ENCODE measurements around the gene PLEKHA5. TPM values are rescaled to one million over a fixed set of nuclear protein-coding genes. Genes with fewer than 3 reads are reported as not detected.

Gene PLEKHA5
- total and polyA plus RNA-seq, 2 of the 4 experiments (the other 2 are of a cell fraction) = 5.3 to 12.2 TPM

- Histone ChIP-seq H3K27ac (ENCODE audit: insufficient read depth, low read length) (no peak overlapping the region), H3K36me3 (ENCODE audit: control insufficient read depth, insufficient read depth, low read length) (no peaks in the 10 kb centered on the region), H2BK15ac (ENCODE audit: low read depth, low read length) (no peak overlapping the region), H3K79me1 (ENCODE audit: low read depth in 1 of 2, low read length in 2 of 2) (peaks cover 23 to 38% of the 10 kb centered on the region in 2 experiments), H3K18ac (ENCODE audit: low read depth, low read length) (no peak overlapping the region), H3K23ac (ENCODE audit: low read depth, low read length) (no peak overlapping the region), H3K56ac (ENCODE audit: extremely low read depth, insufficient read depth, low read length) (no peak overlapping the region), H4K5ac (ENCODE audit: low read depth, low read length) (no peak overlapping the region), H2BK120ac (ENCODE audit: low read depth, low read length) (no peak overlapping the region), H2AK5ac (ENCODE audit: low read depth, low read length) (no peak overlapping the region), H3K4ac (ENCODE audit: low read depth, low read length) (no peak overlapping the region), H3K4me2 (ENCODE audit: low read depth, low read length) (no peak overlapping the region), H2BK20ac (ENCODE audit: low read depth, low read length) (no peak overlapping the region), H4K20me1 (ENCODE audit: insufficient read depth, low read length) (peaks cover 7% of the 10 kb centered on the region; the same call in 1 of the 2 replicates), H4K91ac (ENCODE audit: insufficient read depth, low read depth, low read length) (no peak overlapping the region), H2AFZ (replicated peaks; ENCODE audit: low read length, poor library complexity) (no peak overlapping the region), H3K9me1 (ENCODE audit: insufficient read depth, low read length) (peaks cover 2% of the 10 kb centered on the region; the same call in 1 of the 2 replicates), H3K9me3 (ENCODE audit: control insufficient read depth, insufficient read depth, low read length) (no peaks in the 10 kb centered on the region), H4K8ac (ENCODE audit: low read depth in 2 of 2, low read length in 2 of 2) (no peak overlapping the region), H3K4me1 (ENCODE audit: control insufficient read depth, insufficient read depth, low read length) (peaks cover 5% of the 10 kb centered on the region), H3K9ac (ENCODE audit: low read depth, low read length) (no peak overlapping the region), H3K4me3 (ENCODE audit: insufficient read depth, low read depth, low read length) (no peak overlapping the region), H2BK5ac (ENCODE audit: low read depth, low read length, poor library complexity, severe bottlenecking) (no peak overlapping the region), H3K27me3 (ENCODE audit: control insufficient read depth, insufficient read depth, low read length) (no peaks in the 10 kb centered on the region), H2AK9ac (replicated peaks; ENCODE audit: low read depth, low read length, poor library complexity) (no peak overlapping the region), H3K14ac (replicated peaks; ENCODE audit: low read depth, low read length) (no peak overlapping the region)
- dilution Hi-C loops (cut with HindIII; ENCODE audit: low sequenced_read_pairs, unreplicated experiment) = no loop called here
- no CpG with 5 or more reads among the region's 1 CpG for WGBS, 2 experiments (ENCODE audit: extremely low coverage in 2 of 2, insufficient read length in 1 of 2)
- BruUV-seq (replicated peaks) = no TSS peak
- POLR2A ChIA-PET (ENCODE audit: unreplicated experiment) = interaction anchor here (0.6 to 0.7 kb wide), 2 partner anchors 28 to 154 kb away, joined by 3 to 8 read pairs; no protein-coding TSS in a partner anchor
- CTCF ChIA-PET = interaction anchor here (2.0 kb wide), 1 partner anchor 17 kb away, joined by 5 read pairs; no protein-coding TSS in a partner anchor
- in situ Hi-C loops (cut with MboI; ENCODE audit: low sequenced_read_pairs) = no loop called here
- intact Hi-C loops (cut with micrococcal nuclease) = no loop called here
- ATAC-seq (ENCODE audit: low read depth) = no peak
- TF ChIP-seq FOS (IDR thresholded peaks at IDR 0.05; ENCODE audit: low read depth, low read length) (no peak), BHLHE40 (IDR thresholded peaks at IDR 0.05; ENCODE audit: low read depth, low read length) (no peak), CEBPB (IDR thresholded peaks at IDR 0.05; ENCODE audit: low read depth, low read length) (no peak), USF2 (IDR thresholded peaks at IDR 0.05; ENCODE audit: low read depth, low read length) (no peak), CHD1 (IDR thresholded peaks at IDR 0.05; ENCODE audit: low read depth, low read length) (no peak), NFE2L2 (IDR thresholded peaks at IDR 0.05; ENCODE audit: low read depth, low read length) (no peak), MAZ (IDR thresholded peaks at IDR 0.05; ENCODE audit: borderline replicate concordance, low read depth, low read length) (no peak), RFX5 (IDR thresholded peaks at IDR 0.05; ENCODE audit: low read depth, low read length) (no peak), RAD21 (IDR thresholded peaks at IDR 0.05; ENCODE audit: low read length) (no peak), ELK1 (IDR thresholded peaks at IDR 0.05; ENCODE audit: borderline replicate concordance, low read depth, low read length) (no peak), SMC3 (IDR thresholded peaks at IDR 0.05; ENCODE audit: low read depth, low read length) (no peak), MXI1 (IDR thresholded peaks at IDR 0.05; ENCODE audit: borderline replicate concordance, low read depth, low read length) (no peak)
- DNase-seq = no peak
Measured at GRCh38 chr12:19169222-19169621, 39.7 kb downstream of the PLEKHA5 start.

Measured in IMR-90 (cell line).